ENCODE data around the gene POU4F3.

GRCh38 chr5:146327257-146327870 lies 11.3 kb upstream of the POU4F3 start:
- TF ChIP-seq CTCF (IDR thresholded peaks at IDR 0.05) (no peak), POLR2A (IDR thresholded peaks at IDR 0.05) (no peak)
